OCI-LY3 (cell line): ENCODE measurements around the gene ELOA2.

ENCODE experiments used
- H2AFZ ChIP-seq: fragments of 200-600, 300-600 bp; shearing (Covaris generic); 2 replicates; pipeline ENCODE4 v1.6.0; 2014; ENCODE audit warnings: antibody characterized with exemption, low read depth, low read length
- H3K27ac ChIP-seq: fragments of 200-600, 300-600 bp; sonication (generic); 2 replicates; pipeline ENCODE4 v1.5.1; 2014; ENCODE audit warnings: mild to moderate bottlenecking, low read length, moderate library complexity, mixed read lengths
- H3K27me3 ChIP-seq: fragments of 200-600, 300-600 bp; sonication (generic); 2 replicates; pipeline ENCODE4 v1.6.1; 2014; ENCODE audit warnings: low read depth, low read length, mixed read lengths
- H3K36me3 ChIP-seq: fragments of 200-600, 300-600 bp; sonication (generic); replicated peaks from 2 replicates; pipeline ENCODE3; 2014; ENCODE audit warnings: low read depth, low read length, mixed read lengths
- H3K4me1 ChIP-seq: fragments of 300-600, 200-600 bp; sonication (generic); 2 replicates; pipeline ENCODE4 v1.6.1; 2014; ENCODE audit warnings: low read length, mixed read lengths
- H3K4me2 ChIP-seq: fragments of 200-600, 300-600 bp; sonication (generic); 2 replicates; pipeline ENCODE4 v1.6.1; 2014; ENCODE audit warnings: low read length, mixed read lengths
- H3K4me3 ChIP-seq: fragments of 300-600, 200-600 bp; sonication (generic); 2 replicates; pipeline ENCODE4 v1.5.1; 2014; ENCODE audit warnings: antibody characterized with exemption, mild to moderate bottlenecking, low read length, moderate library complexity
- H3K79me2 ChIP-seq: fragments of 300-600, 200-600 bp; shearing (Covaris generic); 2 replicates; pipeline ENCODE4 v1.6.1; 2014; ENCODE audit warnings: mild to moderate bottlenecking, low read length, mixed read lengths
- H3K9ac ChIP-seq: fragments of 300-600, 200-600 bp; shearing (Covaris generic); 2 replicates; pipeline ENCODE4 v1.6.0; 2014; ENCODE audit warnings: mild to moderate bottlenecking, low read length, moderate library complexity
- H3K9me3 ChIP-seq: fragments of 200-600, 300-600 bp; shearing (Covaris generic); 2 replicates; pipeline ENCODE4 v1.6.1; 2014; ENCODE audit warnings: low read length, mixed read lengths; ENCODE audit not compliant: insufficient read depth
- H4K20me1 ChIP-seq: fragments of 200-600, 300-600 bp; sonication (generic); 2 replicates; pipeline ENCODE4 v1.6.1; 2016; ENCODE audit warnings: low read length, mixed read lengths; ENCODE audit not compliant: insufficient read depth
- CTCF ChIP-seq: fragments of 200-600, 300-600 bp; sonication (generic); IDR thresholded peaks from 2 replicates; pipeline ENCODE4 v1.5.1; 2014; ENCODE audit warnings: antibody characterized with exemption, low read length, low read depth
- EZH2phosphoT487 ChIP-seq: fragments of 200-600 bp; shearing (Covaris generic); IDR thresholded peaks from 2 replicates; pipeline ENCODE4 v1.6.1; 2018; ENCODE audit warnings: antibody characterized with exemption, mixed run types, low read depth

The ELOA2 gene

GRCh38 chr18:47054369-47054768 lies 18.9 kb upstream of the ELOA2 start:
- peaks cover 4% of the 10 kb centered on the region; the same call in 1 of the 2 replicates for H3K4me1 ChIP-seq
- H3K27me3 ChIP-seq, result no peaks in the 10 kb centered on the region
- H4K20me1 ChIP-seq, result no peaks in the 10 kb centered on the region
- H3K9ac ChIP-seq, result no peak overlapping the region
- H3K9me3 ChIP-seq, result no peaks in the 10 kb centered on the region
- no peak overlapping the region for H3K4me2 ChIP-seq
- TF ChIP-seq EZH2phosphoT487, result no peak
- no peak for TF ChIP-seq CTCF
- no peak overlapping the region for H3K4me3 ChIP-seq
- no peaks in the 10 kb centered on the region for H3K79me2 ChIP-seq
- no peak overlapping the region for H3K27ac ChIP-seq
- no peak overlapping the region for H2AFZ ChIP-seq
- no peaks in the 10 kb centered on the region for H3K36me3 ChIP-seq

GRCh38 chr18:47050468-47050867 lies 15.0 kb upstream of the ELOA2 start:
- Histone ChIP-seq H3K27me3 (no peaks in the 10 kb centered on the region), H3K4me1 (peaks cover 4% of the 10 kb centered on the region; the same call in 1 of the 2 replicates), H3K79me2 (no peaks in the 10 kb centered on the region), H3K4me2 (peak overlapping the region; percentile 63), H4K20me1 (no peaks in the 10 kb centered on the region), H3K9me3 (no peaks in the 10 kb centered on the region), H2AFZ (peak overlapping the region; percentile 22; the same call in 1 of the 2 replicates), H3K36me3 (no peaks in the 10 kb centered on the region), H3K4me3 (peak overlapping the region; percentile 36), H3K9ac (no peak overlapping the region), H3K27ac (no peak overlapping the region)
- peak; percentile 99 for TF ChIP-seq CTCF
- no peak for TF ChIP-seq EZH2phosphoT487

- Histone ChIP-seq H3K4me1 (peaks cover 14% of the 10 kb centered on the region), H2AFZ (no peak overlapping the region), H3K79me2 (no peaks in the 10 kb centered on the region), H3K9me3 (0 out of 2 replicates have a peak, but pooled peaks cover 3% of the 10 kb centered on the region), H3K4me2 (no peak overlapping the region), H3K4me3 (no peak overlapping the region), H4K20me1 (no peaks in the 10 kb centered on the region), H3K9ac (no peak overlapping the region), H3K27ac (no peak overlapping the region), H3K27me3 (no peaks in the 10 kb centered on the region), H3K36me3 (no peaks in the 10 kb centered on the region)
- no peak for TF ChIP-seq EZH2phosphoT487
- TF ChIP-seq CTCF, result no peak
Measured at GRCh38 chr18:47040982-47041381, 5.6 kb upstream of the ELOA2 start.

- Histone ChIP-seq H3K27ac (no peak overlapping the region), H3K36me3 (no peaks in the 10 kb centered on the region), H3K27me3 (no peaks in the 10 kb centered on the region), H3K9ac (no peak overlapping the region), H3K4me1 (peaks cover 19% of the 10 kb centered on the region), H3K4me3 (no peak overlapping the region), H2AFZ (no peak overlapping the region), H3K79me2 (no peaks in the 10 kb centered on the region), H3K4me2 (peak overlapping the region; percentile 7), H3K9me3 (0 out of 2 replicates have a peak, but pooled peaks cover 3% of the 10 kb centered on the region), H4K20me1 (no peaks in the 10 kb centered on the region)
- TF ChIP-seq CTCF (no peak), EZH2phosphoT487 (no peak)
Measured at GRCh38 chr18:47036927-47037578, 1.6 kb upstream of the ELOA2 start.
